Thyroid gland (tissue), 4 donors: ENCODE results near the gene FAHD2A. TPM values are rescaled to one million over a fixed set of nuclear protein-coding genes. Genes with fewer than 3 reads are reported as not detected.
"Not testable (repeated sequence)": the region's sequence is repeated elsewhere in the genome, so short reads cannot be mapped to it uniquely, and the experiment has no call there.

ENCODE experiments used
- DNase-seq, 2 donors: peaks; one replicate each; pipeline ENCODE4 v3.0.0-alpha.2; 2019
- H3K27ac ChIP-seq, 3 donors: fragments of 200-600 bp; sonication (generic); 1 replicate in 2 of 3; 2 replicates in 1 of 3; pipeline ENCODE4 v1.5.1; 2016 to 2019; ENCODE audit warnings: mild to moderate bottlenecking in 1 of 3, moderate library complexity in 1 of 3
- H3K27me3 ChIP-seq: fragments of 200-600 bp; sonication (generic); one replicate; pipeline ENCODE4 v1.5.1; 2019
- H3K36me3 ChIP-seq, 2 donors: fragments of 200-600 bp; sonication (generic); one replicate each; pipeline ENCODE4 v1.5.1; 2016 to 2019
- H3K4me1 ChIP-seq, 2 donors: fragments of 200-600 bp; sonication (generic); one replicate each; pipeline ENCODE4 v1.5.1; 2017 to 2019
- H3K4me3 ChIP-seq, 3 donors: fragments of 200-600 bp; sonication (generic); replicated peaks in 1 of 3; 1 replicate in 2 of 3; 2 replicates in 1 of 3; pipeline ENCODE4 v1.5.1; 2016; ENCODE audit warnings: mild to moderate bottlenecking in 1 of 3
- H3K9me3 ChIP-seq: fragments of 200-600 bp; sonication (generic); one replicate; pipeline ENCODE4 v1.5.1; 2017
- POLR2A ChIP-seq, 2 donors: fragments of 450-650 bp; IDR thresholded peaks; one replicate each; pipeline ENCODE4 v1.6.1; 2017; ENCODE audit warnings: antibody characterized with exemption in 2 of 2, mild to moderate bottlenecking in 2 of 2, moderate library complexity in 1 of 2
- WGBS, 2 donors: methylation state at CpG; one replicate each; pipeline ENCODE4 v1.1.5; 2017; 5-methylcytosine and 5-hydroxymethylcytosine counted together
- intact Hi-C: fragments of 100-400 bp; cut with DNase I; formaldehyde crosslinking; loops from one replicate; pipeline ENCODE4 v1.15.1; 2023
- total RNA-seq, 4 donors: library from RNA; depleted of rRNA; stranded (reverse); fragments of >200 nt; gene quantifications; one replicate each; pipeline ENCODE4 v1.2.3, GENCODE V29; 2016
- TF ChIP-seq, protein P1 (sequence below), 6 experiments: fragments of 200-600 bp in 3 of 6; fragments of 450-650 bp in 3 of 6; sonication (generic) in 3 of 6; IDR thresholded peaks; one replicate each; pipeline ENCODE4 v1.5.1; 2016 to 2019; ENCODE audit warnings: antibody characterized with exemption in 6 of 6, mild to moderate bottlenecking in 2 of 6, inconsistent platforms in 1 of 6, moderate library complexity in 1 of 6

FAHD2A gene
- total RNA-seq, 4 donors from 2014 or later, result 39.2 to 90.2 (median 59.3) TPM

DNA sequence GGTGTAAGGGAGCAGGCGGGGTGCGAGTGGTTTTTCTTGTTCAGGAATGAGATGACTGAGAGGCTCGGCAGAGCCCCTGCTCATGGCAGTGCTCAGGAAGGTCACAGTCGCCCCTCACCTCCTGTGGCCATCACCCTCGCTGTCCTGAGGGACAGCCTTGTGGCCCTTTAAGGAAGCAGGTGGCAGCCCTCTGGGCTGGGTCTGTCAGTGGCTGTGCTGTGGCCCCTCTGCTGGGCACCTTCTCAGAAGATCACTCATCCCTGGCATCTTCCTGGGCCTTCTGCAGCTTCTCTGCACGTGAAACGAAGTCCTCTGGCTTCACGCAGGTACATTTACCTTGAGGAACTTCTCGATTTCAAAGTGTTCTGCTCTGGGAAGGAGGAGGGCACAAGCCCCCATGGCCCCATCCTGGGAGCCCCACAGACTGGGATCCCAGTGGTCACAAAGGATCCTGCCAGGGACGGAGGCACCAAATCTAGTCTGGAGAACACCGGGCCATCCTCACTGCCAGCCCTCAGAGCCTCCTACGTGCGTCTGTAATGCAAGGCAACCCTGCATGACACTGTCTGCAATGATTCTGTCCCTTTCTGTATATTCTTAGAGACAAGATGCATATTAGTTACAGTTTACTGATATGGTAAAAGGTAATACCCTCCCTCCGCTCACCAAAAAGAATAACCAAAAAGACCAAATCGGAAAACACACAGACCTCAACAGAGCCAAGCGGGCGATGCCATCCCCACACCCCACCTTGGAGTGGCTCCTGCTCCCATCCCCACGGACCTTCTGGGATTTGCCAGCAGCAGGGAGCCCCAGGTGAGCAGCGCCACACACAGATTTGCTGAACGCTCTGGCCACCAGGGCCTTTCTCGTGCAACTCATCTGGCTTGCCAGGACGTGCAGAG lies 25.9 kb upstream of the FAHD2A start:
- Histone ChIP-seq H3K4me1 (no peaks in the 10 kb centered on the region), H3K4me3 (no peak overlapping the region), H3K36me3 (peaks cover 0 to 16% of the 10 kb centered on the region in 2 donors), H3K27ac (no peak overlapping the region), H3K9me3 (no peaks in the 10 kb centered on the region), H3K27me3 (no peaks in the 10 kb centered on the region)
- TF ChIP-seq, protein P1, sequence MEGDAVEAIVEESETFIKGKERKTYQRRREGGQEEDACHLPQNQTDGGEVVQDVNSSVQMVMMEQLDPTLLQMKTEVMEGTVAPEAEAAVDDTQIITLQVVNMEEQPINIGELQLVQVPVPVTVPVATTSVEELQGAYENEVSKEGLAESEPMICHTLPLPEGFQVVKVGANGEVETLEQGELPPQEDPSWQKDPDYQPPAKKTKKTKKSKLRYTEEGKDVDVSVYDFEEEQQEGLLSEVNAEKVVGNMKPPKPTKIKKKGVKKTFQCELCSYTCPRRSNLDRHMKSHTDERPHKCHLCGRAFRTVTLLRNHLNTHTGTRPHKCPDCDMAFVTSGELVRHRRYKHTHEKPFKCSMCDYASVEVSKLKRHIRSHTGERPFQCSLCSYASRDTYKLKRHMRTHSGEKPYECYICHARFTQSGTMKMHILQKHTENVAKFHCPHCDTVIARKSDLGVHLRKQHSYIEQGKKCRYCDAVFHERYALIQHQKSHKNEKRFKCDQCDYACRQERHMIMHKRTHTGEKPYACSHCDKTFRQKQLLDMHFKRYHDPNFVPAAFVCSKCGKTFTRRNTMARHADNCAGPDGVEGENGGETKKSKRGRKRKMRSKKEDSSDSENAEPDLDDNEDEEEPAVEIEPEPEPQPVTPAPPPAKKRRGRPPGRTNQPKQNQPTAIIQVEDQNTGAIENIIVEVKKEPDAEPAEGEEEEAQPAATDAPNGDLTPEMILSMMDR (IDR thresholded peaks at IDR 0.05), result no peak
- TF ChIP-seq POLR2A (IDR thresholded peaks at IDR 0.05), result no peak
- intact Hi-C loops, result no loop called here
- no peak for DNase-seq
- WGBS, 2 donors, result 87 to 90% methylated on average over 15 to 22 of the region's 22 CpGs

DNA sequence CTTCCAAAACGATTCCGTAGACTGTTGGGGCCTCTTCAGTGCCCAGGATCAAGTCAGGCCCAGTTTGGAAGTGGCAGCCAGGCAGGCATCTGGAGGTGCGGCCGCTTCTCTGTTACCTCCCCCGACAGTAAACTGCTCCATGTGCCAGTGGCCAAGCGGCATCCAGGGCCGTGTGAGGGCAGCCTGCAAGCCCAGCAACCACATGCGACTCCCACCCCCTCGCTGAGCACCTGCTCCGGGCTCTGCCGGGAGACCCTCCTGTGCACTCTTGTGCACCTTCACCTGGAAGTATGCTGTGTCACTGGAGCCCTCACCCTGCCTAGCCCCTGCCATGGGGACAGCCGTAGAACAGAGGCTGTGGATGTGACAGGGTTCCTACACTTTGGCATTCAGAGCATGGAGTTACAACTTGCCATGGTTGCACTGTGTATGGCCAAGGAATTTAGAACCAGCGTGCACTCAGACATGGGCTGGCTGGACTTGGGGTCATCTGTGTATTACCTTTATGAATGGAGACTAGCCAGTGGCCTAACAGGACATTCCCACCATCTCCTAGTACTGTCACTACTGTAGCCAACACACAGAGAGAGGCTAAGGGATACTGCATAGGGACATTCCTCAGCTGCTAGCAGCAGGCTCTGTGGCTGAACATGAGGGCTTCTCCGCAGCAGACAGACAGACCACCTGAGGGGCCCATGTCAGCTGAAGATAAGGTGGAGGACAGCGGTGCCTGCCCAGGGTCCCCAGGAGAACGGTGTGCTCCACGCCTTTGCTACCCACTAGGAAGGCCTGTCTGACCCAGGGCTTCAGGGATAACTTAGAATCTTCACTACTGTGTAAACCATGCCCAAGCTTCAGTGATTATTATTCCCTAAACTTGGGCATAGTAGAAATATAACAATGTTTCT lies 25.0 kb upstream of the FAHD2A start:
- no peak for TF ChIP-seq POLR2A (IDR thresholded peaks at IDR 0.05)
- TF ChIP-seq, protein P1 (IDR thresholded peaks at IDR 0.05), result no peak
- Histone ChIP-seq H3K9me3 (no peaks in the 10 kb centered on the region), H3K27me3 (no peaks in the 10 kb centered on the region), H3K4me3 (no peak overlapping the region), H3K27ac (no peak overlapping the region), H3K36me3 (peaks cover 0 to 16% of the 10 kb centered on the region in 2 donors), H3K4me1 (no peaks in the 10 kb centered on the region)
- intact Hi-C loops, result no loop called here
- DNase-seq, result no peak
- WGBS, 2 donors, result 90 to 92% methylated on average over 12 to 13 of the region's 17 CpGs

DNA sequence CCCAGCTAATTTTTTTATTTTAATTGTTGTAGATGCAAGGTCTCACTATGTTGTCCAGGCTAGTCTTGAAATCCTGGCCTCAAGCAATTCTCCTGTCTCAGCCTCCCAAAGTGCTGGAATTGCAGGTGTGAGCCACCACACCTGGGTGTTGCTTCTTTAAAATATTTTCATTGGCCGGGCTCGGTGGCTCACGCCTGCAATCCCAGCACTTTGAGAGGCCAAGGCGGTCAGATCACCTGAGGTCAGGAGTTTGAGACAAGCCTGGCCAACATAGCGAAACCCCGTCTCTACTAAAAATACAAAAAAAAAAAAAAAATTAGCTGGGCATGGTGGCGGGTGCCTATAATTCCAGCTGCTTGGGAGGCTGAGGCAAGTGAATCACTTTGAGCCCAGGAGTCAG lies 24.2 kb upstream of the FAHD2A start:
- WGBS, 2 donors, result 97% methylated on average over 7 of the region's 7 CpGs
- H3K27me3 ChIP-seq, DNase-seq, H3K27ac ChIP-seq, H3K4me1 ChIP-seq, H3K4me3 ChIP-seq, H3K9me3 ChIP-seq, intact Hi-C loops: not testable (repeated sequence)
- H3K36me3 ChIP-seq, result peaks cover 0 to 16% of the 10 kb centered on the region in 2 donors

DNA sequence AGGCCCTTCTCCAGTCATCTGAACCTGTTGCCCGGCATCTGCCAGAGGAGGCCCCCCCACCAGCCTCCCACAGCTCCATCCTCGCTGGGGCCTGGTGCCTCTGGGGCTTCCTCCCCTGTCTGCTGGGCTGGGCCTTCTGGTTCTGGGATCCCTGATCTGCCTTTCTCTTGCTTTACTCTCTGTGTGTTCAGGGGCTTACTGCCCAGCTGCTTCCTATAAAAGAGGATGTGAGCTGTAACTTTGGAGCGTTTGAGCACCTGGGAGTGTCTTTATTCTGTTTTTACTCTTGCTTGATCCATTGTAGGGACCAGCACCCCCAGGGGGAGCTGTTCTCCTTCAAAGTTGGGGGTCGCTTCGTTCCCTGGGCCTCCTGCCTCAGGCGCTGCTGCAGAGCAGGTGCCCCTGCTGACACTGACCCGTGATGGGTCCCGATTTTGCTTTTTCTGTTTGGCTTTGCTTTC lies 23.1 kb upstream of the FAHD2A start:
- DNase-seq, result no peak
- peaks cover 0 to 16% of the 10 kb centered on the region in 2 donors for H3K36me3 ChIP-seq
- no peaks in the 10 kb centered on the region for H3K27me3 ChIP-seq
- no peak overlapping the region for H3K27ac ChIP-seq
- H3K9me3 ChIP-seq, result no peaks in the 10 kb centered on the region
- no peak overlapping the region for H3K4me3 ChIP-seq
- intact Hi-C loops, result no loop called here
- H3K4me1 ChIP-seq, result peaks cover 4 to 17% of the 10 kb centered on the region in 2 donors
- 58 to 68% methylated on average over 8 of the region's 8 CpGs for WGBS, 2 donors
- TF ChIP-seq, protein P1 (IDR thresholded peaks at IDR 0.05), result no peak
- no peak for TF ChIP-seq POLR2A (IDR thresholded peaks at IDR 0.05)

DNA sequence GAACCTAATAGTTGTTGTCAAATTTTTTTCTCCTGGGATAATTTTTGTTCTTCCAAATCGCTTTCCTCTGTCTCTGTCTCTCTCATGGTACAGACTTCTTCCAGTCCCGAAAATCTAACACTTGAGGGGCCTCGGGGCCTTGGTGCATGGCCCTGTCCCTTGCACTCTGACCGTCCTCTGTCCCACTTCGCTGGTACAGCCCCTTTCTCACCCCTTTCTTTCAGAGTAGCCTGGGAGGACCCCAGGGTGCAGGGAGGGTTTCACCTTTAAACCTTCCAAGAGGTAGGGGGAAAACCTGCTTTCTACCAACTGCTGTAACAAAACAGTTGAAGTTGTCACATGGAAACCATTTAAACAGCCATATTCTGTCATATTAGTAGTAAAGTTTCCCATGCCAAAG lies 22.2 kb upstream of the FAHD2A start:
- peaks cover 12 to 26% of the 10 kb centered on the region in 2 donors for H3K4me1 ChIP-seq
- H3K27me3 ChIP-seq, result no peaks in the 10 kb centered on the region
- no peak overlapping the region for H3K27ac ChIP-seq
- 90 to 93% methylated on average over 5 of the region's 5 CpGs for WGBS, 2 donors
- intact Hi-C loops, result no loop called here
- DNase-seq, result no peak
- no peaks in the 10 kb centered on the region for H3K9me3 ChIP-seq
- peaks cover 0 to 16% of the 10 kb centered on the region in 2 donors for H3K36me3 ChIP-seq
- TF ChIP-seq, protein P1 (IDR thresholded peaks at IDR 0.05), result no peak
- no peak for TF ChIP-seq POLR2A (IDR thresholded peaks at IDR 0.05)
- H3K4me3 ChIP-seq, result no peak overlapping the region
